ENCODE measurements around the gene TUBB4A.

TUBB4A gene

GRCh38 chr19:6466526-6467248 lies 35.4 kb downstream of the TUBB4A start:
- no peak for DNase-seq (ENCODE audit: low spot score)

GRCh38 chr19:6465663-6466062 lies 36.4 kb downstream of the TUBB4A start:
- DNase-seq (ENCODE audit: low spot score) = no peak

GRCh38 chr19:6465006-6465405 lies 37.1 kb downstream of the TUBB4A start:
- DNase-seq (ENCODE audit: low spot score) = no peak

- DNase-seq (ENCODE audit: low spot score) = no peak
Observed at GRCh38 chr19:6464070-6464873, 37.8 kb downstream of the TUBB4A start, which contains the start of gene CRB3. Gene CRB3, plus strand, starts transcription at chr19:6464271. Its CDS starts 431 bp downstream, at chr19:6464702.

- peak; percentile 90 for DNase-seq (ENCODE audit: low spot score)
Observed at GRCh38 chr19:6460099-6460884, 41.8 kb downstream of the TUBB4A start.

GRCh38 chr19:6459262-6460098 lies 42.6 kb downstream of the TUBB4A start, which contains the start of gene SLC25A23:
Gene SLC25A23, minus strand, starts transcription at chr19:6459792. Its CDS starts 164 bp downstream, at chr19:6459628.
- DNase-seq (ENCODE audit: low spot score) = peak; percentile 30

GRCh38 chr19:6458695-6459261 lies 43.3 kb downstream of the TUBB4A start:
- DNase-seq (ENCODE audit: low spot score) = no peak

GRCh38 chr19:6457958-6458694 lies 44.0 kb downstream of the TUBB4A start:
- no peak for DNase-seq (ENCODE audit: low spot score)

- no peak for DNase-seq (ENCODE audit: low spot score)
Observed at GRCh38 chr19:6455924-6456323, 46.2 kb downstream of the TUBB4A start.

GRCh38 chr19:6453951-6454565 lies 48.1 kb downstream of the TUBB4A start:
- DNase-seq (ENCODE audit: low spot score) = no peak

GRCh38 chr19:6452899-6453298 lies 49.2 kb downstream of the TUBB4A start:
- DNase-seq (ENCODE audit: low spot score) = no peak

- no peak for DNase-seq (ENCODE audit: low spot score)
Observed at GRCh38 chr19:6452223-6452614, 49.9 kb downstream of the TUBB4A start.

GRCh38 chr19:6451583-6452222 lies 50.4 kb downstream of the TUBB4A start:
- no peak for DNase-seq (ENCODE audit: low spot score)

GRCh38 chr19:6450166-6450565 lies 51.9 kb downstream of the TUBB4A start:
- no peak for DNase-seq (ENCODE audit: low spot score)

- DNase-seq (ENCODE audit: low spot score) = no peak
Observed at GRCh38 chr19:6448045-6448444, 54.1 kb downstream of the TUBB4A start.

GRCh38 chr19:6446452-6446851 lies 55.7 kb downstream of the TUBB4A start:
- no peak for DNase-seq (ENCODE audit: low spot score)
